ENCODE data around the gene SLC46A3. TPM values are rescaled to one million over a fixed set of nuclear protein-coding genes. Genes with fewer than 3 reads are reported as not detected.

Gene SLC46A3
- total and polyA plus RNA-seq, 2 donors (not counting 1 experiment from before 2014, with no cell fraction given): 13.1 to 19.0 TPM

DNA sequence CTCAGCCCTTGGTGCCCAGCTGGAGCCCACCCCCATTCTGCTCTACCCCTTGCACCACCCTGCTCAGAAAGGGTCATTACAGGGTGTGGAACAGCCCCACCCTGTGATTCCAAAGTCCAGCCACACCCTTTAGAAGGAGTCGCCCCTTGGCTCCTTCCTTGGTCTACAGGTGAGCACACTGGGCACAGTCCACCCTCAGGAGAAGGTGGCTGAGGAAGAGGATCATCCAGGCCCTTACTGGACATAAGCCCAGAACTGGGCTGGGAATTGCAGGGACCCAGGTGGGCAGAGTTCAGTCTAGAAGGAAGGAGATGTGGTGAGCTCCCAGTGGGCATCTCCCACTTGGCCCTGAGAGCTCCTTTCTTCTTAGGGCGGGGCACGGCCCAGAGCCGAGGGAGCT lies 8.6 kb downstream of the SLC46A3 start:
- H3K9me3 ChIP-seq (ENCODE audit: control extremely low read depth in 1 of 3, control insufficient read depth in 2 of 3, insufficient read depth in 1 of 3, low read length in 2 of 3): no peaks in the 10 kb centered on the region
- Mint-ChIP-seq H3K27ac (no peak overlapping the region), H3K27me3 (no peaks in the 10 kb centered on the region), H3K4me1 (peaks cover 14% of the 10 kb centered on the region), H3K9me3 (ENCODE audit: insufficient read depth) (no peaks in the 10 kb centered on the region), H3K4me3 (no peak overlapping the region)
- ATAC-seq (ENCODE audit: low read depth): no peak
- no peak overlapping the region for H2AFZ ChIP-seq (ENCODE audit: insufficient read depth, low read depth, low read length, poor library complexity, severe bottlenecking)
- no peaks in the 10 kb centered on the region for H3K27me3 ChIP-seq (replicated peaks in 1 of 4; ENCODE audit: control extremely low read depth in 1 of 4, control insufficient read depth in 3 of 4, insufficient read depth in 4 of 4, low read length in 3 of 4)
- no peak overlapping the region for H3K27ac ChIP-seq (ENCODE audit: low read length in 2 of 2)
- intact Hi-C loops (cut with micrococcal nuclease): no loop called here
- H3K4me1 ChIP-seq (ENCODE audit: control insufficient read depth in 2 of 2, insufficient read depth in 2 of 2, low read length in 2 of 2): peaks cover 7 to 8% of the 10 kb centered on the region in 2 donors
- TF ChIP-seq, protein P1, sequence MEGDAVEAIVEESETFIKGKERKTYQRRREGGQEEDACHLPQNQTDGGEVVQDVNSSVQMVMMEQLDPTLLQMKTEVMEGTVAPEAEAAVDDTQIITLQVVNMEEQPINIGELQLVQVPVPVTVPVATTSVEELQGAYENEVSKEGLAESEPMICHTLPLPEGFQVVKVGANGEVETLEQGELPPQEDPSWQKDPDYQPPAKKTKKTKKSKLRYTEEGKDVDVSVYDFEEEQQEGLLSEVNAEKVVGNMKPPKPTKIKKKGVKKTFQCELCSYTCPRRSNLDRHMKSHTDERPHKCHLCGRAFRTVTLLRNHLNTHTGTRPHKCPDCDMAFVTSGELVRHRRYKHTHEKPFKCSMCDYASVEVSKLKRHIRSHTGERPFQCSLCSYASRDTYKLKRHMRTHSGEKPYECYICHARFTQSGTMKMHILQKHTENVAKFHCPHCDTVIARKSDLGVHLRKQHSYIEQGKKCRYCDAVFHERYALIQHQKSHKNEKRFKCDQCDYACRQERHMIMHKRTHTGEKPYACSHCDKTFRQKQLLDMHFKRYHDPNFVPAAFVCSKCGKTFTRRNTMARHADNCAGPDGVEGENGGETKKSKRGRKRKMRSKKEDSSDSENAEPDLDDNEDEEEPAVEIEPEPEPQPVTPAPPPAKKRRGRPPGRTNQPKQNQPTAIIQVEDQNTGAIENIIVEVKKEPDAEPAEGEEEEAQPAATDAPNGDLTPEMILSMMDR (IDR thresholded peaks at IDR 0.05): no peak
- no peak for TF ChIP-seq EZH2 (IDR thresholded peaks at IDR 0.05; ENCODE audit: borderline replicate concordance, insufficient read depth, low read depth, low read length, poor library complexity, severe bottlenecking)
- H3K4me3 ChIP-seq (ENCODE audit: control extremely low read depth in 1 of 5, extremely low read depth in 1 of 5, insufficient read depth in 1 of 5, low read depth in 2 of 5, low read length in 4 of 5): no peak overlapping the region
- POLR2A ChIA-PET: interaction anchor here (0.5 kb wide), 1 partner anchor 1225 kb away, joined by 4 read pairs; no protein-coding TSS in a partner anchor
- no peak overlapping the region for H3K4me2 ChIP-seq (replicated peaks; ENCODE audit: low read depth, low read length, poor library complexity, severe bottlenecking)
- CTCF ChIA-PET: interaction anchor here (1.1 kb wide), 1 partner anchor 9 kb away, joined by 3 read pairs; the partner anchor contains the start of gene SLC46A3
- no peak overlapping the region for H3K9ac ChIP-seq (ENCODE audit: low read length)
- peaks cover 8 to 20% of the 10 kb centered on the region in 2 experiments for H3K36me3 ChIP-seq (replicated peaks in 1 of 2; ENCODE audit: control extremely low read depth in 1 of 2, control insufficient read depth in 1 of 2, extremely low read depth in 1 of 2, insufficient read depth in 2 of 2, low read length in 1 of 2)
- WGBS (ENCODE audit: insufficient coverage): 88% methylated on average over 1 of the region's 4 CpGs
- no peaks in the 10 kb centered on the region for H4K20me1 ChIP-seq (ENCODE audit: control insufficient read depth, insufficient read depth, low read length, poor library complexity, severe bottlenecking)
- DNase-seq: no peak
- peaks cover 7% of the 10 kb centered on the region for H3K79me2 ChIP-seq (ENCODE audit: control insufficient read depth, insufficient read depth, low read length)

DNA sequence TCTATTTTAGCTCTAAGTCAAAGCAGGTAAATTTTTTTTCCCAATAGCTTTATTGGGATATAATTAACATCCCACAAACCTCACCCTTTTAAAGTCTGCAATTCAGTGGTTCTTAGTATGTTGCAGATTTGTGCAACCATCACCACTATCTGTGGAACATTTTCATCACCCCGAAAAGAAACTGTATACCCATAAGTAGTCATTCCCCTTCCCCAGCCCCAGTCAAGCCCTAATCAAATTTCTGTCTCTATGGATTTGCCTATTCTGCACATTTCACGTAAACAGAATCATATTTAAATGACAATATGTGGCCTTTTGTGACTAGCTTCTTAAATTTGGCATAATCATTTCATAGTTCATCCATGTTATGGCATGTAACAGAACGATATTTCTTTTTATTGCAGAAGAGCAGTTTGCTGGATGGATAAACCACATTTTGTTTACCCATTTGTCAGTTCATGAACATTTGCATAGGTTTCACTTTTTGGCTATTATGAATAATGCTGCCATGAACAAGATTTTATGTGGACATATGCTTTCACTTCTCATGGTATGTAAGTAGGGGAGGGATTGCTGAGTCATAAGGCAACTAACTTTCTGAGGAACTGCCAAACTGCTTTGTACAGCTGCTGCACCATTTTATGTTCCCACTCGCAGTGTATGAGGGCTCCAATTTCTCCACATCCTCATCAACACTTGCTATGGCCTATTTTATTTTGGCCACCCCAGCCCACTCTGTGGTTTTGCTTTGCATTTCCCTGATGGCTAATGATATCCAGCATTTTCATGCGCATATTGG lies 10.9 kb downstream of the SLC46A3 start:
- 44% methylated on average over 2 of the region's 5 CpGs for WGBS (ENCODE audit: insufficient coverage)
- peaks cover 18 to 40% of the 10 kb centered on the region in 2 experiments for H3K36me3 ChIP-seq (replicated peaks in 1 of 2; ENCODE audit: control extremely low read depth in 1 of 2, control insufficient read depth in 1 of 2, extremely low read depth in 1 of 2, insufficient read depth in 2 of 2, low read length in 1 of 2)

More for the DNA sequence above, 10.9 kb downstream of the SLC46A3 start:
- H3K9me3 Mint-ChIP-seq (ENCODE audit: insufficient read depth): no peaks in the 10 kb centered on the region
- Histone ChIP-seq H3K79me2 (ENCODE audit: control insufficient read depth, insufficient read depth, low read length) (peaks cover 4% of the 10 kb centered on the region), H3K27ac (ENCODE audit: low read length in 2 of 2) (no peak overlapping the region), H3K9me3 (ENCODE audit: control extremely low read depth in 1 of 3, control insufficient read depth in 2 of 3, insufficient read depth in 1 of 3, low read length in 2 of 3) (no peaks in the 10 kb centered on the region), H4K20me1 (ENCODE audit: control insufficient read depth, insufficient read depth, low read length, poor library complexity, severe bottlenecking) (no peaks in the 10 kb centered on the region), H3K9ac (ENCODE audit: low read length) (no peak overlapping the region), H3K4me3 (ENCODE audit: control extremely low read depth in 1 of 5, extremely low read depth in 1 of 5, insufficient read depth in 1 of 5, low read depth in 2 of 5, low read length in 4 of 5) (no peak overlapping the region), H3K27me3 (replicated peaks in 1 of 4; ENCODE audit: control extremely low read depth in 1 of 4, control insufficient read depth in 3 of 4, insufficient read depth in 4 of 4, low read length in 3 of 4) (no peaks in the 10 kb centered on the region), H3K4me1 (ENCODE audit: control insufficient read depth in 2 of 2, insufficient read depth in 2 of 2, low read length in 2 of 2) (peaks cover 7 to 8% of the 10 kb centered on the region in 2 donors), H2AFZ (ENCODE audit: insufficient read depth, low read depth, low read length, poor library complexity, severe bottlenecking) (no peak overlapping the region), H3K4me2 (replicated peaks; ENCODE audit: low read depth, low read length, poor library complexity, severe bottlenecking) (peak overlapping the region; percentile 13)
- peak overlapping the region; percentile 62 for H3K27ac Mint-ChIP-seq
- ChIA-PET POLR2A (no interaction called here), CTCF (no interaction called here)
- DNase-seq: peak; percentile 59
- H3K4me1 Mint-ChIP-seq: peaks cover 19% of the 10 kb centered on the region
- ATAC-seq (ENCODE audit: low read depth): peak; percentile 80
- peak overlapping the region; percentile 37 for H3K4me3 Mint-ChIP-seq
- TF ChIP-seq EZH2 (IDR thresholded peaks at IDR 0.05; ENCODE audit: borderline replicate concordance, insufficient read depth, low read depth, low read length, poor library complexity, severe bottlenecking): no peak
- TF ChIP-seq, protein P1 (IDR thresholded peaks at IDR 0.05): no peak
- no peaks in the 10 kb centered on the region for H3K27me3 Mint-ChIP-seq
- intact Hi-C loops (cut with micrococcal nuclease): no loop called here
